Neuronal stem cell (in vitro differentiated cells): Measurements from ENCODE around the gene TCFL5.

Source experiments
- DNase-seq: peaks from one replicate; pipeline ENCODE4 v3.0.0-alpha.2; 2013; ENCODE audit warnings: low spot score
- H2AFZ ChIP-seq: one replicate; pipeline ENCODE4 v1.6.1; 2013; ENCODE audit warnings: mild to moderate bottlenecking, low read length, inconsistent platforms
- H2AK5ac ChIP-seq: 2 replicates; pipeline ENCODE4 v1.6.1; 2013; ENCODE audit warnings: low read depth, mild to moderate bottlenecking, inconsistent platforms, low read length, moderate library complexity, mixed read lengths
- H2BK120ac ChIP-seq: 2 replicates; pipeline ENCODE4 v1.6.1; 2013; ENCODE audit warnings: low read depth, mild to moderate bottlenecking, inconsistent platforms, low read length, moderate library complexity, mixed read lengths
- H2BK12ac ChIP-seq: one replicate; pipeline ENCODE4 v1.6.1; 2013; ENCODE audit warnings: low read length, inconsistent platforms
- H2BK15ac ChIP-seq: 2 replicates; pipeline ENCODE4 v1.6.1; 2013; ENCODE audit warnings: mild to moderate bottlenecking, low read length, inconsistent platforms, mixed read lengths
- H2BK5ac ChIP-seq: one replicate; pipeline ENCODE4 v1.6.1; 2013; ENCODE audit warnings: inconsistent platforms, mild to moderate bottlenecking, low read length, moderate library complexity
- H3K14ac ChIP-seq: one replicate; pipeline ENCODE4 v1.6.1; 2013; ENCODE audit warnings: low read length, inconsistent platforms
- H3K18ac ChIP-seq: 2 replicates; pipeline ENCODE4 v1.6.1; 2013; ENCODE audit warnings: low read length, inconsistent platforms
- H3K23ac ChIP-seq: 2 replicates; pipeline ENCODE4 v1.6.1; 2013; ENCODE audit warnings: low read depth, mild to moderate bottlenecking, mixed read lengths, low read length, inconsistent platforms; ENCODE audit not compliant: poor library complexity
- H3K27ac ChIP-seq: replicated peaks from 3 replicates; pipeline ENCODE4 v1.5.1; 2013; ENCODE audit warnings: low read length, inconsistent platforms
- H3K27me3 ChIP-seq, 3 experiments: 2 replicates each; pipeline ENCODE4 v1.6.1; 2013; ENCODE audit warnings: low read length in 3 of 3, mild to moderate bottlenecking in 2 of 3, inconsistent platforms in 1 of 3, low read depth in 1 of 3, mixed read lengths in 1 of 3, moderate library complexity in 1 of 3; ENCODE audit not compliant: control insufficient read depth in 3 of 3, insufficient read depth in 3 of 3
- H3K36me3 ChIP-seq, 2 donors: replicated peaks in 1 of 2; 2 replicates each; pipeline ENCODE4 v1.6.1; 2013; ENCODE audit warnings: low read length in 2 of 2; ENCODE audit not compliant: control insufficient read depth in 2 of 2, insufficient read depth in 2 of 2
- H3K4ac ChIP-seq: 2 replicates; pipeline ENCODE4 v1.6.1; 2013; ENCODE audit warnings: inconsistent platforms, mild to moderate bottlenecking, low read length, moderate library complexity
- H3K4me1 ChIP-seq, 2 donors: 1 replicate in 1 of 2; 2 replicates in 1 of 2; pipeline ENCODE4 v1.6.1; 2013; ENCODE audit warnings: low read length in 2 of 2, low read depth in 1 of 2; ENCODE audit not compliant: control insufficient read depth in 2 of 2, insufficient read depth in 1 of 2
- H3K4me2 ChIP-seq: one replicate; pipeline ENCODE4 v1.6.1; 2013; ENCODE audit warnings: mild to moderate bottlenecking, low read length, inconsistent platforms; ENCODE audit not compliant: insufficient read depth, poor library complexity, severe bottlenecking
- H3K4me3 ChIP-seq, 2 donors: 2 replicates each; pipeline ENCODE4 v1.5.1; 2013; ENCODE audit warnings: low read length in 2 of 2, mild to moderate bottlenecking in 2 of 2, inconsistent platforms in 1 of 2, moderate library complexity in 1 of 2
- H3K79me1 ChIP-seq: one replicate; pipeline ENCODE4 v1.6.1; 2013; ENCODE audit warnings: low read depth, mild to moderate bottlenecking, inconsistent platforms, low read length, moderate library complexity
- H3K9ac ChIP-seq: one replicate; pipeline ENCODE4 v1.6.1; 2013; ENCODE audit warnings: mild to moderate bottlenecking, low read depth, low read length, inconsistent platforms; ENCODE audit not compliant: poor library complexity
- H3K9me3 ChIP-seq, 2 donors: replicated peaks in 1 of 2; 2 replicates each; pipeline versions ENCODE3 to v1.6.1; 2013; ENCODE audit warnings: low read length in 2 of 2, mild to moderate bottlenecking in 2 of 2, inconsistent platforms in 1 of 2, low read depth in 1 of 2, mixed read lengths in 1 of 2, moderate library complexity in 1 of 2; ENCODE audit not compliant: control insufficient read depth in 2 of 2, insufficient read depth in 1 of 2
- H4K8ac ChIP-seq: one replicate; pipeline ENCODE4 v1.6.1; 2013; ENCODE audit warnings: low read depth, mild to moderate bottlenecking, inconsistent platforms, low read length, moderate library complexity
- H4K91ac ChIP-seq: one replicate; pipeline ENCODE4 v1.6.1; 2013; ENCODE audit warnings: low read length, low read depth, mild to moderate bottlenecking, inconsistent platforms; ENCODE audit not compliant: poor library complexity
- WGBS, 2 donors: extraction: QIAGEN DNeasy Blood & Tissue Kit; methylation state at CpG; one replicate each; pipeline ENCODE4 v1.1.7; 2013; ENCODE audit warnings: missing lambda C conversion rate in 2 of 2, mixed read lengths in 1 of 2; ENCODE audit not compliant: insufficient read length in 2 of 2, insufficient replicate concordance in 1 of 2; ENCODE audit errors: extremely low coverage in 2 of 2; 5-methylcytosine and 5-hydroxymethylcytosine counted together

TCFL5 gene

DNA sequence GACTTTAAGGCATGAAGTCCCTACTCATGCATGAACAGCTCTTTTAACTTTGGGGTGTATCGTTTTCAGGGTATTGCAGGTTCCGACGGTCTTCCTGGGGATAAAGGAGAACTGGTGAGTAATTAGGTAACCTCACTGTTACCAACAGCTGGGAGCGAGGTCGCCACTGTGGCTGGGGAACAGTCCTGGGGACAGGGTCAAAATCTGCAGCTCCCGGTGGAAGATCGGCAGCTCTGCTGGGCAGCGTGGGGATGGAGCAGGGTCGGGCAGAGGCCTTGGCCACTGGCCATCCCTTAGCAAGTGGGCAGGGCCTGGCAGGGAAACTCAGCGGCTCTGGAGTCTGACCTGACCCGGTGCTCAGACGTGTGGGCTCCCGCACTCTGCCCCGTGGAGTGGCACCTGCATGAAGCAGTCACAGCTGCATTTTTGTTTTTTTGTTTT, 28.7 kb downstream of the TCFL5 start:
- Histone ChIP-seq H2BK120ac (no peak overlapping the region), H2AK5ac (no peak overlapping the region), H2AFZ (peak overlapping the region; percentile 55), H3K27me3 (no peaks in the 10 kb centered on the region), H3K36me3 (no peaks in the 10 kb centered on the region), H3K4me3 (peak overlapping the region in 1 of 2 donors; percentile 58), H3K14ac (no peak overlapping the region), H3K27ac (no peak overlapping the region), H3K18ac (no peak overlapping the region), H3K4me2 (no peak overlapping the region), H2BK5ac (no peak overlapping the region), H2BK15ac (no peak overlapping the region), H4K91ac (no peak overlapping the region), H3K79me1 (peaks cover 2% of the 10 kb centered on the region), H3K9ac (no peak overlapping the region), H4K8ac (no peak overlapping the region), H2BK12ac (no peak overlapping the region), H3K4me1 (peaks cover 6 to 12% of the 10 kb centered on the region in 2 donors), H3K23ac (no peak overlapping the region), H3K9me3 (peaks cover 0 to 2% of the 10 kb centered on the region in 2 donors), H3K4ac (no peak overlapping the region)
- no peak for DNase-seq
- WGBS, 2 donors = no CpG with 5 or more reads among the region's 14 CpGs

DNA sequence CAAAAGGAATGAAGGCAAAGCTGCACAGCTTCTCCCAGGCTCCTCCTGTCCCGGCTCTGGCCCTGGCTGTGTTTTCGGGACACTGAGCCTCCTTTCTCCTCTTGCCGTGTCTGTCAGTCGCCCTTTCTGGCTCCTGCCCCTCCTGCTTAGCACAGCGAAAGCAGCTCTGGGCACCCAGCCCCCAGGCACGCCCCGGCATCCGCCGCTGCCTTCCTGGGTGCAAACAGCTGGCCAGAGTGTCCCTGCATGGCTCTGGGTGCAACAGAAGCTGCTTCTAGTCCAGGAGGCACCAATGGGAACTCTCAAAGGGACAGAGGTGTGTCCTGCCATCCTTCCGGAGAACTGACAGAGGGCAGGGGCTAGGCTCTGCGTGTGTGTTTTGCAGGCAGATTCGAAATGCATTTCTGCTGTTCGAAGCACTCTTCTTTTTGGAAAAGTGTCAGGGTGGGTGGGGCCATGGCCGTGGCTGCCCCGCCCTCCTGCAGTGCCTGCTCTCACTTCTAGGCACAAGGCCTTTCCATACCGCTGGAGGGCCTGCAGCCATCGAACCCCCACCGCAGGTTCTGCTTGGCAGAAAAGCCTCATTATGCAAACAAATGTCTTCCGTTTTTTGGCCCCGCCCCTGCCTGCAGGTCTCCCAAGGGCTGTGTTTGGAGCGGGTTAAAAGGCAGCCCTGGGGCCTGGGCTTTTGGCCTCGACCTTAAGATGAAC, 29.3 kb downstream of the TCFL5 start:
- Histone ChIP-seq H3K4me2 (no peak overlapping the region), H4K8ac (no peak overlapping the region), H3K36me3 (no peaks in the 10 kb centered on the region), H2BK5ac (no peak overlapping the region), H3K4me3 (no peak overlapping the region), H2BK15ac (no peak overlapping the region), H3K9ac (no peak overlapping the region), H3K9me3 (peaks cover 0 to 2% of the 10 kb centered on the region in 2 donors), H2AFZ (peak overlapping the region; percentile 55), H3K4me1 (peaks cover 6 to 12% of the 10 kb centered on the region in 2 donors), H2BK120ac (no peak overlapping the region), H2BK12ac (no peak overlapping the region), H3K79me1 (peaks cover 2% of the 10 kb centered on the region), H3K23ac (no peak overlapping the region), H3K14ac (no peak overlapping the region), H3K27ac (no peak overlapping the region), H3K27me3 (no peaks in the 10 kb centered on the region), H4K91ac (no peak overlapping the region), H2AK5ac (no peak overlapping the region), H3K4ac (no peak overlapping the region), H3K18ac (peak overlapping the region; percentile 54)
- DNase-seq = no peak
- no CpG with 5 or more reads among the region's 22 CpGs for WGBS, 2 donors

DNA sequence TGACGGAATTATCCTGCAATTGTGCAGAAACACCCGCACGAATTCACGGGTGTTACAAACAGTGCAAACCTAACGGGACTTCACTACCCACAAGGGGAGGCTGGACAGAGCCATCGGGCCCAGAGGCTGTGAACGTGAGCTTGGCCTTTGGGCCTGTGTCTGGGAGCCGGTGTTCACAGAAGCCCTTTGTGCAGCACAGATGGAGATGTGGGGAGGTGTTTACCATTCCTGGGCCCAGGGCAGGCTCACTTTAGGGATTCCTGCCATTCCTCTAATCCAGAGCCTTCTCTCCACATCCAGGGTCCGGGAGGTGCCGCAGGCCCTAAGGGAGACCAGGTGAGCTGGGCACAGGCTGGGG, 29.8 kb downstream of the TCFL5 start:
- Histone ChIP-seq H3K9ac (no peak overlapping the region), H3K18ac (no peak overlapping the region), H2BK15ac (no peak overlapping the region), H2BK12ac (no peak overlapping the region), H3K23ac (no peak overlapping the region), H3K14ac (no peak overlapping the region), H3K27me3 (no peaks in the 10 kb centered on the region), H3K4ac (no peak overlapping the region), H3K4me3 (no peak overlapping the region), H2BK5ac (no peak overlapping the region), H3K36me3 (no peaks in the 10 kb centered on the region), H3K4me2 (no peak overlapping the region), H2AFZ (peak overlapping the region; percentile 55), H4K8ac (no peak overlapping the region), H3K9me3 (peaks cover 0 to 2% of the 10 kb centered on the region in 2 donors), H2AK5ac (no peak overlapping the region), H3K4me1 (peaks cover 6 to 12% of the 10 kb centered on the region in 2 donors), H3K79me1 (peaks cover 2% of the 10 kb centered on the region), H3K27ac (no peak overlapping the region), H4K91ac (no peak overlapping the region), H2BK120ac (no peak overlapping the region)
- WGBS, 2 donors = no CpG with 5 or more reads among the region's 10 CpGs
- DNase-seq = no peak

DNA sequence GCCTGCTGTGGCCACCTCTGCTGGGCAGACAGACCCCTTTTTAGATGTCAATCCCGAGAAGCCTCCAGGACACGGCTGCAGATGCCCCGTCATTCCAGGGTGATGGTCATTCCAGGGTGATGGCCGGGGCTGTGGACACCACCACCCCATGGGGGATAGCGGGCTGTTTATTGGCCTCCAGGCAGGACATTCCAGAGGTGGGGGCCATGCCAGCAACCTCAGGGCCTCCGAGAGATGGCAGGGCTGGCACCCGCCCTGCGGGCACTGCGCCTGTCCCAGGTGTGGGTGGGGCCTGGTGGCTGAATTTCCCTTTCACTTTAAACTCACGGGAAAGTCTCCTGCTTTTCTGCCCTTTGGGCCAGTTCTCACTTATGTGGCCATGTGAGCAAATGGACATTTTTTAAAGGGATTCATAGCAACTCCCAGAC, 30.2 kb downstream of the TCFL5 start:
- H3K4me1 ChIP-seq = peaks cover 6 to 12% of the 10 kb centered on the region in 2 donors
- no peak overlapping the region for H4K8ac ChIP-seq
- H3K18ac ChIP-seq = no peak overlapping the region
- H3K23ac ChIP-seq = no peak overlapping the region
- no peak overlapping the region for H3K27ac ChIP-seq
- H2BK120ac ChIP-seq = no peak overlapping the region
- no CpG with 5 or more reads among the region's 10 CpGs for WGBS, 2 donors
- peak overlapping the region; percentile 55 for H2AFZ ChIP-seq
- H3K4me2 ChIP-seq = no peak overlapping the region
- no peak overlapping the region for H3K9ac ChIP-seq
- peaks cover 2% of the 10 kb centered on the region for H3K79me1 ChIP-seq
- DNase-seq = no peak
- H3K9me3 ChIP-seq = peaks cover 0 to 2% of the 10 kb centered on the region in 2 donors
- no peak overlapping the region for H3K4ac ChIP-seq
- no peak overlapping the region for H3K14ac ChIP-seq
- no peak overlapping the region for H2AK5ac ChIP-seq
- H2BK15ac ChIP-seq = no peak overlapping the region
- H3K27me3 ChIP-seq = no peaks in the 10 kb centered on the region
- no peak overlapping the region for H2BK5ac ChIP-seq
- no peak overlapping the region for H4K91ac ChIP-seq
- no peak overlapping the region for H3K4me3 ChIP-seq
- no peak overlapping the region for H2BK12ac ChIP-seq
- H3K36me3 ChIP-seq = no peaks in the 10 kb centered on the region
